OCI-LY7 (cell line): ENCODE measurements around the gene CARNS1. TPM values are rescaled to one million over a fixed set of nuclear protein-coding genes. Genes with fewer than 3 reads are reported as not detected.

Experiments
- BruUV-seq: library from RNA; stranded (reverse); fragments of 400-500 nt; replicated peaks from 2 replicates; lab custom pipeline; 2021; lab: Mats Ljungman, UMichigan
- CTCF ChIA-PET: fragments of 300-600 bp; sonication (Branson Sonifier 250); formaldehyde crosslinking; loops from one replicate; lab custom pipeline; 2022; ENCODE audit warnings: antibody characterized with exemption; ENCODE audit not compliant: unreplicated experiment; lab: Charles Lee
- POLR2A ChIA-PET: fragments of 300-600 bp; sonication (Branson Sonifier 250); formaldehyde crosslinking; loops from one replicate; lab custom pipeline; 2022; ENCODE audit warnings: antibody characterized with exemption; lab: Charles Lee
- DNase-seq: peaks from one replicate; pipeline ENCODE4 v3.0.0-alpha.2; 2015; ENCODE audit warnings: low spot score
- H2AFZ ChIP-seq: fragments of 200-600 bp; sonication (generic), shearing (Covaris generic); 2 replicates; pipeline ENCODE4 v1.6.1; 2014; ENCODE audit warnings: mild to moderate bottlenecking, antibody characterized with exemption, low read length, moderate library complexity
- H3K27ac ChIP-seq: fragments of 200-600 bp; sonication (generic); 2 replicates; pipeline ENCODE4 v1.5.1; 2014; ENCODE audit warnings: mixed run types, low read depth, mild to moderate bottlenecking, moderate library complexity, low read length, inconsistent platforms; ENCODE audit not compliant: poor library complexity, severe bottlenecking
- H3K36me3 ChIP-seq: fragments of 200-600 bp; sonication (generic); 2 replicates; pipeline ENCODE4 v1.6.1; 2014; ENCODE audit warnings: mild to moderate bottlenecking, antibody characterized with exemption, low read length, moderate library complexity, mixed read lengths; ENCODE audit not compliant: insufficient read depth
- H3K4me1 ChIP-seq: fragments of 200-600 bp; sonication (generic); 2 replicates; pipeline ENCODE4 v1.5.1; 2014; ENCODE audit warnings: mild to moderate bottlenecking, low read length; ENCODE audit not compliant: insufficient read depth, poor library complexity, severe bottlenecking
- H3K4me2 ChIP-seq: fragments of 200-600 bp; sonication (generic); 2 replicates; pipeline ENCODE4 v1.6.1; 2014; ENCODE audit warnings: mild to moderate bottlenecking, low read length
- H3K4me3 ChIP-seq: fragments of 200-600 bp; sonication (generic); 2 replicates; pipeline ENCODE4 v1.5.1; 2014; ENCODE audit warnings: mild to moderate bottlenecking, low read depth, low read length; ENCODE audit not compliant: poor library complexity, severe bottlenecking
- H3K79me2 ChIP-seq: fragments of 200-600 bp; sonication (generic); 2 replicates; pipeline ENCODE4 v1.6.1; 2016; ENCODE audit warnings: low read depth, mild to moderate bottlenecking, low read length, moderate library complexity, mixed read lengths; ENCODE audit not compliant: insufficient read depth
- H3K9me2 ChIP-seq: fragments of 200-600 bp; sonication (generic); 2 replicates; pipeline ENCODE4 v1.6.1; 2016; ENCODE audit warnings: mild to moderate bottlenecking, low read length, mixed read lengths; ENCODE audit not compliant: insufficient read depth
- H3K9me3 ChIP-seq: fragments of 200-600 bp; sonication (generic); 2 replicates; pipeline ENCODE4 v1.6.1; 2014; ENCODE audit warnings: mild to moderate bottlenecking, mixed run types, low read length, mixed read lengths
- H4K20me1 ChIP-seq: fragments of 200-600 bp; sonication (generic); 2 replicates; pipeline ENCODE4 v1.6.1; 2014; ENCODE audit warnings: mild to moderate bottlenecking, antibody characterized with exemption, low read length, moderate library complexity, mixed read lengths; ENCODE audit not compliant: insufficient read depth
- CTCF ChIP-seq: fragments of 200-600 bp; sonication (generic); conservative IDR thresholded peaks from 2 replicates; pipeline ENCODE4 v1.5.1; 2014; ENCODE audit warnings: mild to moderate bottlenecking, antibody characterized with exemption, low read length, moderate library complexity, mixed read lengths
- EZH2phosphoT487 ChIP-seq: fragments of 200-600 bp; sonication (generic); IDR thresholded peaks from 2 replicates; pipeline ENCODE4 v1.6.1; 2018; ENCODE audit warnings: low read depth, borderline replicate concordance, mild to moderate bottlenecking, mixed run types, antibody characterized with exemption, low read length, moderate library complexity, mixed read lengths
- intact Hi-C: fragments of 100-400 bp; cut with micrococcal nuclease; formaldehyde crosslinking; loops from one replicate; pipeline ENCODE4 v1.10.0; 2022; ENCODE audit not compliant: unreplicated experiment
- total RNA-seq, 2 experiments: library from RNA; depleted of rRNA in 1 of 2; stranded (reverse); fragments of >200 nt in 1 of 2; shearing (Covaris generic) in 1 of 2; gene quantifications; 2 replicates each; pipeline ENCODE4 v1.2.3, GENCODE V29; 2014 to 2022

The CARNS1 gene
- total RNA-seq, 2 experiments from 2014 or later = 0.06 to 0.21 TPM

- Histone ChIP-seq H3K36me3 (no peaks in the 10 kb centered on the region), H3K27ac (no peak overlapping the region), H4K20me1 (no peaks in the 10 kb centered on the region), H3K4me2 (no peak overlapping the region), H3K9me2 (no peaks in the 10 kb centered on the region), H3K9me3 (no peaks in the 10 kb centered on the region), H2AFZ (no peak overlapping the region), H3K79me2 (no peaks in the 10 kb centered on the region), H3K4me3 (no peak overlapping the region), H3K4me1 (peaks cover 42% of the 10 kb centered on the region)
- ChIA-PET CTCF (no interaction called here), POLR2A (no interaction called here)
- no TSS peak for BruUV-seq
- intact Hi-C loops = no loop called here
- DNase-seq = no peak
- no peak for TF ChIP-seq EZH2phosphoT487
- TF ChIP-seq CTCF = no peak
These were observed 38.6 kb downstream of the CARNS1 start for GRCh38 chr11:67453816-67454732.

GRCh38 chr11:67455054-67455453 is 39.6 kb downstream of the CARNS1 start, which contains the start of gene CABP4:
TSS of gene CABP4 (plus strand) at chr11:67455354. CDS start at chr11:67455424, 70 bp downstream.
- BruUV-seq = no TSS peak
- no peaks in the 10 kb centered on the region for H3K36me3 ChIP-seq
- no peak within 1 kb of the TSS for H2AFZ ChIP-seq
- ChIA-PET CTCF (no interaction called here), POLR2A (interaction anchor here (0.6 kb wide), 1 partner anchor 30 kb away, joined by 3 read pairs; no protein-coding TSS in a partner anchor)
- no peaks in the 10 kb centered on the region for H3K9me3 ChIP-seq
- H3K4me1 ChIP-seq = peaks cover 41% of the 10 kb centered on the region
- no peak within 1 kb of the TSS for H3K4me2 ChIP-seq
- no peak within 1 kb of the TSS for H3K27ac ChIP-seq
- no peak within 1 kb of the TSS for H3K4me3 ChIP-seq
- no peaks in the 10 kb centered on the region for H3K79me2 ChIP-seq
- DNase-seq = no peak
- no peaks in the 10 kb centered on the region for H3K9me2 ChIP-seq
- intact Hi-C loops = no loop called here
- TF ChIP-seq EZH2phosphoT487 (no peak), CTCF (no peak)
- no peaks in the 10 kb centered on the region for H4K20me1 ChIP-seq
